ENCODE data around the gene MIEN1. TPM values are rescaled to one million over a fixed set of nuclear protein-coding genes. Genes with fewer than 3 reads are reported as not detected.

Gene MIEN1
- total RNA-seq, 4 donors from 2014 or later: 42.8 to 81.9 (median 67.7) TPM

GRCh38 chr17:39706921-39707337, 23.4 kb downstream of the MIEN1 start:
- ATAC-seq: no peak
- Histone ChIP-seq H3K36me3 (peaks cover 0 to 35% of the 10 kb centered on the region in 2 donors), H3K9me3 (no peaks in the 10 kb centered on the region), H3K27ac (no peak overlapping the region), H3K4me3 (no peak overlapping the region), H3K4me1 (peaks cover 17 to 37% of the 10 kb centered on the region in 2 donors), H3K27me3 (no peaks in the 10 kb centered on the region)
- in situ Hi-C loops (cut with MboI; ENCODE audit: low sequenced_read_pairs in 4 of 4): no loop called here
- no peak for TF ChIP-seq POLR2A (IDR thresholded peaks at IDR 0.05)
- TF ChIP-seq, protein P1, sequence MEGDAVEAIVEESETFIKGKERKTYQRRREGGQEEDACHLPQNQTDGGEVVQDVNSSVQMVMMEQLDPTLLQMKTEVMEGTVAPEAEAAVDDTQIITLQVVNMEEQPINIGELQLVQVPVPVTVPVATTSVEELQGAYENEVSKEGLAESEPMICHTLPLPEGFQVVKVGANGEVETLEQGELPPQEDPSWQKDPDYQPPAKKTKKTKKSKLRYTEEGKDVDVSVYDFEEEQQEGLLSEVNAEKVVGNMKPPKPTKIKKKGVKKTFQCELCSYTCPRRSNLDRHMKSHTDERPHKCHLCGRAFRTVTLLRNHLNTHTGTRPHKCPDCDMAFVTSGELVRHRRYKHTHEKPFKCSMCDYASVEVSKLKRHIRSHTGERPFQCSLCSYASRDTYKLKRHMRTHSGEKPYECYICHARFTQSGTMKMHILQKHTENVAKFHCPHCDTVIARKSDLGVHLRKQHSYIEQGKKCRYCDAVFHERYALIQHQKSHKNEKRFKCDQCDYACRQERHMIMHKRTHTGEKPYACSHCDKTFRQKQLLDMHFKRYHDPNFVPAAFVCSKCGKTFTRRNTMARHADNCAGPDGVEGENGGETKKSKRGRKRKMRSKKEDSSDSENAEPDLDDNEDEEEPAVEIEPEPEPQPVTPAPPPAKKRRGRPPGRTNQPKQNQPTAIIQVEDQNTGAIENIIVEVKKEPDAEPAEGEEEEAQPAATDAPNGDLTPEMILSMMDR (IDR thresholded peaks at IDR 0.05 in 4 of 5, conservative IDR thresholded peaks at IDR 0.05 in 1 of 5): no peak
- no peak for DNase-seq
- intact Hi-C loops (cut with DNase I; ENCODE audit: low total_unique reads): no loop called here

GRCh38 chr17:39706383-39706782, 23.9 kb downstream of the MIEN1 start:
- Histone ChIP-seq H3K4me3 (no peak overlapping the region), H3K9me3 (no peaks in the 10 kb centered on the region), H3K36me3 (peaks cover 0 to 30% of the 10 kb centered on the region in 2 donors), H3K27ac (peak overlapping the region in 2 of 4 donors; percentile 58 to 76), H3K27me3 (no peaks in the 10 kb centered on the region), H3K4me1 (peaks cover 17 to 39% of the 10 kb centered on the region in 2 donors)
- intact Hi-C loops (cut with DNase I; ENCODE audit: low total_unique reads) (no loop called here), in situ Hi-C loops (cut with MboI; ENCODE audit: low sequenced_read_pairs in 4 of 4) (no loop called here)
- ATAC-seq: no peak
- TF ChIP-seq, protein P1 (IDR thresholded peaks at IDR 0.05 in 4 of 5, conservative IDR thresholded peaks at IDR 0.05 in 1 of 5): no peak
- TF ChIP-seq POLR2A (IDR thresholded peaks at IDR 0.05): no peak
- DNase-seq: no peak

GRCh38 chr17:39705786-39706348, 24.5 kb downstream of the MIEN1 start:
- H3K36me3 ChIP-seq: peaks cover 0 to 28% of the 10 kb centered on the region in 2 donors
- ATAC-seq: peak; percentile 59 to 61
- peak overlapping the region; percentile 20 to 76 (median 60) for H3K27ac ChIP-seq
- H3K9me3 ChIP-seq: no peaks in the 10 kb centered on the region
- no peaks in the 10 kb centered on the region for H3K27me3 ChIP-seq
- H3K4me3 ChIP-seq: no peak overlapping the region
- in situ Hi-C loops (cut with MboI; ENCODE audit: low sequenced_read_pairs in 4 of 4) (no loop called here), intact Hi-C loops (cut with DNase I; ENCODE audit: low total_unique reads) (no loop called here)
- peak in 1 of 2 donors; percentile 39 for DNase-seq
- H3K4me1 ChIP-seq: peaks cover 18 to 44% of the 10 kb centered on the region in 2 donors
- TF ChIP-seq, protein P1 (IDR thresholded peaks at IDR 0.05 in 4 of 5, conservative IDR thresholded peaks at IDR 0.05 in 1 of 5): no peak
- no peak for TF ChIP-seq POLR2A (IDR thresholded peaks at IDR 0.05)

DNA sequence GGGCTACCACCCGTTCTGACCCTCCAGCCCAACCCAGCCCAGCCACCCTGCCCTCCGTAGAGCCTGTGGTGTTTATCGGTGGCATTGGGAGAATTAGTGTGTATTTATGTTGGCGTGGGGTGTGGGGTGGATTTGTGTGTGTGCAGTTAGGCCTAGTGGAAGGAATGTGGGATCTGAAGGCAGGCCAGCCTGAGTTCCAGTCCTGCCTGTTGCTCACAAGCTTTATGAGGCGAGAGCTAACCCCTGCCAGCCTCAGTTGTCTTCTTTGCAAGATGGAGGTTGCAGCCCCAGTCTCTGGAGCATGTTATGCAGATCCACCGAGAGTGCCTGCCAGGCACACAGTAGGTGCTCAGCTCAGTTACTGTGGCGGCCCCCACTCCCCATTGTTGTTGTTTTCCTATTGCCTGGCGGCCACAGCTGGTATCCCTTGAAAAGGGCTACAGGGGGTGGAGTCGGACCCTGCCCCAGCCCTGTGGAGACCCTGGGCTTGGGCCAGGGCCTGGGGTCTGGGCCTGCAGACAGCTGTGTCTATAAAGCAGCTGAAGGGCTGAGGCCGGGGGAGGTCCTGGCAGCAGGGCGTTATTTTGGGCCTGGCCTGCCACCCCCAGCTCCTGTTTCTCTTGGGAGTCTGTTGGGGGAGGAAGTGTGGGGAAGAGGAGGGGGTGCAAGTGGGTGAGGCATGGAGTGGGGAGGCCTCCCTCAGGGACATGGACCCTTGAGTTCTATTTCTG, 25.3 kb downstream of the MIEN1 start:
- Histone ChIP-seq H3K4me3 (no peak overlapping the region), H3K27ac (peak overlapping the region; percentile 20 to 76 (median 60)), H3K27me3 (no peaks in the 10 kb centered on the region), H3K36me3 (peaks cover 0 to 19% of the 10 kb centered on the region in 2 donors), H3K9me3 (no peaks in the 10 kb centered on the region), H3K4me1 (peaks cover 21 to 50% of the 10 kb centered on the region in 2 donors)
- intact Hi-C loops (cut with DNase I; ENCODE audit: low total_unique reads): no loop called here
- ATAC-seq (no peak), DNase-seq (no peak)
- in situ Hi-C loops (cut with MboI; ENCODE audit: low sequenced_read_pairs in 4 of 4): no loop called here
- TF ChIP-seq POLR2A (IDR thresholded peaks at IDR 0.05): no peak
- TF ChIP-seq, protein P1 (IDR thresholded peaks at IDR 0.05 in 4 of 5, conservative IDR thresholded peaks at IDR 0.05 in 1 of 5): peak in 3 of 5 experiments; percentile 16 to 34 (median 21)
